HG03457 (cell line): ENCODE measurements around the gene GNAS.
"Not testable (repeated sequence)": the region's sequence is repeated elsewhere in the genome, so short reads cannot be mapped to it uniquely, and the experiment has no call there.

Source experiments
- ATAC-seq: cut with Tn5 transposase; IDR thresholded peaks from one replicate; pipeline ENCODE4 v1.9.1; 2021; ENCODE audit warnings: moderate number of reproducible peaks; ENCODE audit not compliant: unreplicated experiment

Gene GNAS

DNA sequence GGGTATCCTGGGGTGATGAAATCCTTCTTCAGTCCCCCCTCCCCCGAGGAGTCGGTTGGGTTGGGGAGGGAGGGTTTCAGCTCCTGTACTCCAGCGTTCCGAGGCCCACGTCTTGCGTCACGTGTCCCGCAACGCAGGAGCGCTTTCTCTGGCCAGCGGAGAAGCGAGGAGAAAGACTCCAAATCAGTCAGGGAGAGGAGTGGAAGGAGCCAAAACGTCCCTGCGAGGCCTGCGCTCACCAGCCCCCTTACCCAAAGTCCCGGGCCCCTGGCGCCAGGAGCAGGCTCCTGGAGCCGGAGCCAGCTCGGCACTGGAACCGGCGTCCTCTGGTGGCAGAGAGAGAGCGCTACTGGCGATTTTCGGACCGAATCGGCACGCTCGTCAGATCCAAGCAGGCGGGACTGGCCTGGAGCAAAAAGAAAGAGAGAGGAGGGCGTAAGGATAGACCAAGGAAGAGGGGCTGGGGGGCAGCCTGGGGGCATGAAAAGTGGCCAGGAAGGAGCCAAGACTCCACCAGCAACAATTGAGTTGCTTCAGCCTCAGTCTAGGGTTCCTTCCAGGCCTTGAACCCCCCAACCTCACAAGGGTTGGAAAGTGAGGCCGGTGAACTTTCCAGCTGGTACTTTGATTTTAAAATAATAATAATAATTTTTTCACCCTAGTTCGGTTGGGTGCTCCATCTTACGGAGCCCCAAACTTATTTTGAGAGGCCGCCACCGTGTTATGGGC is at the start of gene GNAS:
GNAS (plus strand) TSS at position 174 of the 729 bp plus-strand sequence.
- ATAC-seq = no peak

DNA sequence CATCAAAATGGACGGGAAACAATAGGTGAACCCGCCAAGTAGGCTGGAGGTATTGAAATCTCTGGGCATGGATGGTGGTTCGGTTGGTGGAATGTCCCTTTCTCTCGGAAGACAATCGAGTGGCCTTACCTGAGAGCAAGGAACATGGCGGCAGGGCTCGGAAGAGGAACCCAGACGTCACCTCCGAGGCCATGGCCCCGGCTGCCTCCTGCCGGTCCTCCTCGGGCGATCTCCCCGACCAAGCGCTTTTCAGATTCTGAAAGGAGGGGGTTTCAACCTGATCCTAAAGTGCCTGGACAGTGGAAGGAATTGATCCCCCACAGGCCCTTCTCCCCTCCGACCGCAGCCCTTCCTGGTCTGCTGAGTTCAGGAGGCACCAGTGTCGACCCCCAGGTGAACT is 49.0 kb upstream of the GNAS start:
- ATAC-seq = no peak

DNA sequence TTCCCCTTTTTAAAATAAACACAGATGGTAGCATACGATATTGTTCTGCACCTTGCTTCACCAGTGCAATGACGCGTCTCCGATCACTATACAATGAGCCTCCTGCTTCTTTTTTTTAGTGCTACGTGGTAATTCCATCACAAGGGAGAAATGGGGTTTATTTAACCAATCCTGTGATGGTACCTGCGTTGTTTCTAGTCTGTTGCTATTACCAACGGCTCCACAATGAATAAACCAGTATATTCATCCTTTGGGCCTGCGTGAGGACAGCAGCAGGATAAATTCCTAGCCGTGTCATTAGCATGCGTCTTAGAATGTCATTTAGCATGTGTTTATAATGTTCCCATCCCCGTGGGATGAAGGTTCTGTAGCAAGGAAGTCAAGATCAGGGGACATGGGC is 44.7 kb upstream of the GNAS start:
- no peak for ATAC-seq

DNA sequence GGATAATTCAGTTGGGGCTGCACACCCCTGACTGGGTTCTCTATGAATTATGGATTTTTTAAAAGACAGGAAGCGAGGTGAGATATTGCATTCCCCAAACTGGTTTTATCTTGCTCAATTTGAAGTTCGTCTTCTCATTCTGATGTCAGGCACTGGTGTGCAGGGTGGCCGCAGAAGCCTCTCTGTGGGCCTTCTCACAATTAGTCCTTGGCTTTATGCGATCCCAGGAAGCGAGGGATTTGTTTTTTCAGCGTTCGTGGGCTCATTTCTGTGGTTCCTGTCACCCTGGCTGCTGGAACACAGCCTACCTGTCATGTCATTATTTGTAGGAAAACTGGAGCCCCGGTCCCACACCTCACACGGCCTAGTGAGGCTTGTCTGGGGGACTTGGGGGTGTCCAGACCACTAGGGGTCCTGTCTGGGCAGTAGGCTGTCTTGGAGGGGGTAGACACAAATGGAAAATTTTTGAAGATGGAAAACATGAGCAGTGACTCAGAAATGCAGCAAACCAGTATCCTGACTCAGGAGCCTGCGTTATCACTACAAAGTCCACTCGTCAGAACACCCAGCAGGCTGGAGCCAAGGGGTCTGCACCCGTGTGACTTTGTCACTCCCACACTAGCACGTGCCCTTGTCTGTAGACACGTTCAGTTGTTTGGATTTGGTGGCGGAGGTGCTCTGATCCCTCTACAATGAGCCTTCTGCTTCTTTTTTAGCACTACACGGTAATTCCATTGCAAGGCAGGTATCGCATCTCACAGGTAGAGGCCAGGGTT is 44.1 kb upstream of the GNAS start:
- ATAC-seq = no peak

DNA sequence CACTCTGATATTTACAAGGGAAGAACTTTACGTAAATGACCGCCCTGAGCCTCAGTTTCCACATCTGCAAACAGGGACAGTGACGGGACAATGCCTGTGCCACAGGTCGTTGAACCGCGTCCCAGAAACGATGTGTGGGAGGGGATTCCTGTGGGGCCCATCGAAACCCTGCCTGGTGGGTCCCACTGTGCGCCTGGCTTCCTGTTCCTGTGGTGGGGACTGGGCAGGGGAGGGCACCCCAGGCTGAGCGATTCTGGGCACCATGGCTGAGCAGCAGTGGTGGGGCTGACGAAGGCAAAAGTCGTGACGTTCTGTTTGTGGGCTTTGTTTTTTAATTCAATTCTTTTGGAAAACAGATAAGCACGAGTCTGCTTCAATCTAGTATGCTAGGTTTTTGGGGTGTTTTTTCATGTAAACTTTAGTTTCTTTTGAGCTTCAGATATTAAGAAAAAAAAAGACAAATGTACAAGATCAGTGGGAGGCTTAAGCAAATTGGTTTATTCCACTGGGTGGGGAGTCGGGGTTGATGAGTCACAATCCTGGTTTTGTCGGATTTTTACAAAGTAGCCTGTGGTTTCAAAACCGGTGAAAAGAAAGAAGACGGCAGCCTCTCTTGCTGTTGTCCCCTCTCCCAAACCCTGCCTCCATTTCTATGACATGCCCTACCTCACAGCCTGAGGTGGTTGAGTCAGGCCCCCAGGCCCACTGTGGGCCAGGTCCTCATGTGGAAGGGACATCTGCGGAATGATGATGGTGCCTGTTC is 42.2 kb upstream of the GNAS start:
- no peak for ATAC-seq

DNA sequence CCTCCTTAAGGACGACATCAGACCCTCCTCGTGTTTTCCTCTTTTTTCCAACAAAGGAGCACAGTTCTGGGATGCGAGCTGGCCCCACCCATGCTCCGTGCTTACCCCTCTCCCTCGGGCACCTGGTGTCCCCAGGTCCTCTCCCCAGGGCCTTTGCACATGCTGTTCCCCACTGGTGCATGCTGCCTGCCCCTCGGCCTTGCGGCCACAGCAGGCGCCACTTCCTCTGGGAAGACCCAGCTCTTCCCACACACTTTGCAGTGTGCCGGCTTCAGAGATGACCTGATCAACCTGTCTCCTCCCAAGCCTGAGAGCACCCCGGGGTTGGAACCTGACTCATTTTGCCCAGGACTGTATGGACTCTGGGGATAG is 41.7 kb upstream of the GNAS start:
- no peak for ATAC-seq

DNA sequence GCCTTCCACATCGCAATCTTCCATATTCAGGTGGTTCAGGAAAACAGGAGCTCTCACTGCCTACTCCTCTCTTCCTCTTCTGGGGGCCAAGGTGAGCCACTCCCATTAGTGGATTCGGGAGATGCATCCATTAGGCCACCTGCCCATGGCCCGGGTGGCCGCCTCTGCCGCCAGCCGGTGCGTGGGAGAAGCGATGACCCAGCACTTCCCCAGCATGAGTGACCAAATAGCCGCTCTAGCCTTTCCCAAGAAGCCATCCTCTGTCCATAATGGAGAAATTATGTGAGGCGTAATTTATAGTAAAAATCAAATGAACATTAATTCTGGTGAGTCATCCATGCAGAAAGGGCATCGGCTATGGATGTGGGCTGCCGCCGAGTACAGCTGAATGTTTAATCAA is 41.2 kb upstream of the GNAS start:
- ATAC-seq = no peak

DNA sequence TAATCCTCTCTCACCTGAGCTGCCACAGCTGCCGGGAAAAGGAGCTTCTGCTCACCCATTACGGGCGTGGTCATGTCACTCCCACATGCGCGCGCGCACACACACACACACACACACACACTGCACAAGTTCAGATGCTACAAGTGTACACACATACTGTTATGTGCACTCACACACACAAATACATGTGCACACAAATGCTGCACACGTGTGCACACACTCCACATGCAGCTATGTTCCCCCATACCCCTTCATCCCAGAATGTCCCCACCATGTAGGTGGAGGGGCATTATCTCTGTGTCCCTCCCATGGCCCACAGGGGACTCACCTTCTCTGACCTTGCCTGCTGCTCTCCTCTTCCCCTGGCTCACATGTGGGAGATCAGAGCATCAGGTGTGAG is 39.1 kb upstream of the GNAS start:
- ATAC-seq = no peak

DNA sequence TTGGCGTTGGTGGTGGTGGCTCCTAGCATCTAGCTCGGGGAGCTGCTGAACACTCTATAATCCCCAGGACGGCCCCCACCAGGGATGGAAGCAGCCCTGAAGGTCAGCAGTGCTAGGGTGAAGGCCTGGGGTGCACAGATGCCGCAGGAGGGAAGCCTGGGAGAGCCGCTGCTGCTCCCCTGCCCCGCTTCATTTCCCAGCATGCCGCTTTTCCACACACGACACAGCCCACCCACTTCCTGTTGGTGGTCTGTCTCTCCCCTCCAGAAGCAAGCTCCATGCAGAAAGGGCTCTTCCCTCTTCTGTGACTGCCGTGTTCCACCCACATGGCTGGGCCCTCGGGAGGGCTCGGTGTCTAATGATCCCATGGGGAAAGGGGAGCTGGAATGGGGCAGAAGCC is 37.1 kb upstream of the GNAS start:
- no peak for ATAC-seq

DNA sequence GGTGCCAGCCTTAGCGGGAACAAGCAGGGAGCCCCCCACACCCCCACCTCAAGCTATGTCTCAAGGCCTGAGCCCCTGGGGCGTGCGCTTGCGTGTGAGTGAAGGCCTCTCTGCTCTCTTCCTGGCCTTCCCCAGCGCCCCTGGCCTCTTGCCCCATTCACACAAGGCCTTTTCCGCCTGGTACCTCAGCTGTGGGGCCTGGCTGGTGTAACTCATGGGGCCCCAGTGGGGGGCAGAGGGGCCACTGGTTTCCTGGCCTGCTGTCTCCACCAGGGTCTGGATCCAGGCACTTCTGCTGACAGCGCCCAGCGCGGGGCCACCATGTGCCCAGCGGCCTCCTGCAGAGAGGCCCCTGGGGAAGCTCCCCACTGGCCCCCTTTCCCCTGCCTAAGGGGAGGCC is 36.5 kb upstream of the GNAS start:
- ATAC-seq = no peak

DNA sequence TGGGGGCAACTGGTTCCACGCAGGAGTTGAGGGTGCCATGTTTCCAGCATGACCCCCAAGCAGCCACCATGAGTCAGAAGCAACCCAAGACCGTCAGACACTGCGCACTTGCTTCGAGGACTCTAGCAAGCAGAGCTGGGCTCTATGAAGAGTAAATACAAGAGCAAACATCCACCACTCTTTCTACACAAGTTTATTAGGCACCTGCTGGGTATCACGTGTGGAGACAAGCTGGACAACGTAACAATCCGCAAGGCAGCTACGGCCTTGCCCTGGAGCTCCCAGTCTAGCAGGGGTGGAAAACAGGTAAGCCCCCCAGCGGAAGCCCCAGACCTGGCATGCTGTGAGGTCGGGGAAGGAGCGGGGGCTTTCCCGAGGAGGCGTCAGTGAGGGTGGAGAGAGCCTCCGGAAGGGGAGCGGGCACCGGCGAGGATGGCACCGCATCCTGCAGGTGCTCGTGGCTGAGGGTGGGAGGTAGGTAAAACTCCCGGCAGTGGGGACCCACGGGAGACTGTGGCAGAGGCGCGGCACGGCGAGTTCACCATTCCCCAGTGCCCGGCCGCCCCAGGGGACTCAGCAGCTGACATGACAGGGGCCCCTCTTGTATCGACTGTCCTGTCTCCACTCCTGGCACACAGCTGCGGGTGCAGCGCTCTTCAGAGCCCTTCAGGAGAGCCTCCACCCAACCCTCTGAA is 35.4 kb upstream of the GNAS start:
- no peak for ATAC-seq

DNA sequence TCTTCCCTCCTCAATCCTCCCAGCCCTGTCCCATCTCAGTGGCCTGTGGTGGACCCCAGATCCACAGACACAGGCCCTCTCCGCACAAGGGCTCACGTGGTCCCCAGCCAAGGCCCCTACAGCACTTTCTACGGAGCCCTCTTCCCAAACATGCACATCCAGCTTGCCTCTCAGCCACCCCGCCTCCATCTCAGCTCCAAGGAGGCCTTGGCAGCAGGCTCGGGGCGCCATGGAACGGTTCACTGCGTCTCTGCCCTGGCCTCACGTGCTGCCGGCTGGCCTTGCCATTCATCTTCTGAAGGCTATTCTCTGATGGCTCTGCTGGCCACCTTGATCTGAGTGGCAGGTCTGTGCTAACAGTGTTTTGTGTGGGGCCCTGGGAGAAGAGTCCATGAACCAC is 34.8 kb upstream of the GNAS start:
- ATAC-seq = no peak

DNA sequence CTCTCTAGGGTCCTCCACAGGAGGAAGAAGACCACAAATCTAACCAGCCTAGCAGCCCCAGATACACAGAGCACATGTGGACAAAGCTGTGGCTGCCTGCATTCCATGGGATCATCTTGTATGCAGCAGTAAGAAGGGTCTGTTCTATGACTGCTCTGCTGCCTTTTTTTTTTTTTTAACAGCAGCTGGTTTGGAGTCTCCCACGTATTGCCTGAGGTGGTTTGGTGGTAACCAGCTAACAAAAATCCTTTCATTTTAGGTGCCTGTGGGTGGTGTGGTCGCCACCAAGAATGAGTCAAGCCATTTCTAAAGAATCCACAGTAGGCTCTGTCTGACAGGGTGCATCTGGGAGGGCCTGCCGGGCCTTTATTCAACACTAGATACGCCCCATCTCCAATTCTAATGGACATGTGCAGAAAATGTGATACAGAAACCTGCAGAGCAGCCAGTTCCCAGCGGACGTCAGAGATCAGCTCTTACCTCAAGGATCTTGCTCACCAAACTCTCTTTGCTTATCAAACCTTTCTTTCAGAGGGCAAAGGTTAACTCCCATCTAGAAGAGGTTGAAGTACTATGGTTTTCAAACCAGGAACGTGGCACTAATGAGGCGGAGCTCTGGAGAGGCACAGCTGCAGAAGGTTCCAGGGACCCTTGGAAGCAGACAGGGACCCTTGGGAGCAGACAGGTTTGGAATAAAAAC is 33.8 kb upstream of the GNAS start:
- no peak for ATAC-seq

DNA sequence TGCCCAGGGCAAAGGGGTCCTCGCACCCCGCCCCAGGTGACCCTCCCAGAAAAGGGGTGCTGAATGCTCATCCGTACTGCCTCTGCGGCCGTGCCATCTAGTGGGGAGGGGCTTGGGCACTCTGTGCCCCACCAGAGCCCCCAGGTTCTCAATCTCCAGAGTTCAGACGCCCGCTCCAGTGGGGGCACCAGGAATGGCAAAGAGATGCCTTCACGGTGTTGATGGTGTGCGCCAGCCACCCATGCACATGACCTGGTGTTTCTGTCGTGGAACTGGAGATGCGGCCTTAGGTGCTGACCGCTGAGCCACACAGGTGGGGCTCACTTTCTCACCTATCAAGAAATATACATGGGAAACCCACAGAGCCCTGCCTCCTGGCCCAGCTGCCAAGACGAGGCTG is 32.6 kb upstream of the GNAS start:
- no peak for ATAC-seq

DNA sequence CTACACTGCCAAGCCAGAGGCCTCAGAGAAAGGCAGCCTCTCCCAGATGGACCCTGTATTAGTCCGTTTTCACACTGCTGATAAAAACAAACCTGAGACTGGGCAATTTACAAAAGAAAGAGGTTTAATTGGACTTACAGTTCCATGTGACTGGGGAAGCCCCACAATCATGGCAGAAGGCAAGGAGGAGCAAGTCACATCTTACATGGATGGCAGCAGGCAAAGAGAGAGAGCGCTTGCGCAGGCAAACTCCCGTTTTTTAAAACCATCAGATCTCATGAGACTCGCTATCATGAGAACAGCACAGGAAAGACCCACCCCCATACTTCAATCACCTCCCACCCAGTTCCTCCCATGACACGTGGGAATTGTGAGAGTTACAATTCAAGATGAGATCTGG is 32.0 kb upstream of the GNAS start:
- not testable (repeated sequence) for ATAC-seq

DNA sequence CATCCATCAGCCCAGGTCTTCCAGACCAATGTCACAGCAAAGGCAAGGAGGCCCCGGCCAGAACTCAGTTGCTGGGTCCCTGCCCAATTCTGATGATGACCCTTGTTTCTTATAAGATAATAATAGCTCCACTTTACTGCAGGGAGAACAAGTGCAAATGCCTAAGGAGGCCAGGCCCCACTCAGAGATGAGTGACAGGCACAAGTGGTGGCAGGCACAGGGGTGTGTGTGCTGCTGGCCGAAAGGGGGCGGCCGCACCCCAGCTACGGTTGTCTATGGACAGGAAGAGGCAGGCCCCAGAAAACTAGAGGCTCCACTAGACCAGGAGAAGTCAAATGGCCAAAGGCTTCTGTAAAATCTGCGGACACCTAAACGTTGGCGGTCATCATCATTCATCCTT is 30.4 kb upstream of the GNAS start:
- no peak for ATAC-seq

DNA sequence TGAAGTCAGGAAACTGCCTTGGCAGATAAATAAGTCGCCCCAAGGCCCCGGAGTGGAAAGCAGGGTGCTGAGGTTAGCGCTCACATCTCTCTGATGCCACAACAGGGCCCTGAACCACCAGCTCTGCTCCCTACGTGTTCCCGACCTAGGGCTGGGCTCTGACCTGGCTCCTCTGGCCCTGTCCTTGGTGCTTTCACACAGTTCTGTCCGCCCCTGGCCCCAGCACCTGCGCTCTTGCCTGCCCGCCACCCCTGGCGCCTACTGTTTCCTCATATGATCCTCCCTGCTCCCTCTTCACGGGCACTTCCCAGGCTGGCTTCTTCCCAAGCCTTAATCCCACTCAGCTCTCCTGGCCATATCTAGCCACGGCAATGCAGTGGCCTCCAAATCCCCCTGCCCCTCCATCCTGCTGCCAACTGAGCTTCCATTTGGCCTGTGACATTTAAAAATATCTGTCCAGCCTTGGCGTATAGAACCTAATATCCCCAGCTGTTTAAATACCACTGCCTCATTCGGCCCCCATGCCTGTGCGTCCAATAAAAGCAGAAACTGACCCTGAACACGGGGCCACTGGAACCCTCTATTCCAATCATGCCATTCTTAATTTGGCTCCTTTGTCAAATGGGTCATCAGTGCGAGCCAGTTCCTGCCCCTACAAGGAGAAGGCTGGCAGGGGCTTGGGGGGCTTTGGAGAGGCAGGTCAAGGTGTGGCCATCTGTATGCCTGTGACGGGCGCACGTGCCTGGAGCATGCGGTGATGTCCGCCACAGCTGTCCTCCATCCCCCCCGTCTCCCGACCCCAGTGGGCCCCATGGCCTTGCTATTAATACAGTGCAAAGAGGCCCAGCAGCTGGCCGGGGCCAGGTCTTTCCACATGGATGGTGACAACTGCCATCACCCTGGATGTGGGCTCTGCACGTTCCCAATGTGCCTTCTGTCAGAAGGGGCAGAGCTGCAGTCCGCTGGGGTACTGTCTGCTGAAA is 29.5 kb upstream of the GNAS start:
- no peak for ATAC-seq

DNA sequence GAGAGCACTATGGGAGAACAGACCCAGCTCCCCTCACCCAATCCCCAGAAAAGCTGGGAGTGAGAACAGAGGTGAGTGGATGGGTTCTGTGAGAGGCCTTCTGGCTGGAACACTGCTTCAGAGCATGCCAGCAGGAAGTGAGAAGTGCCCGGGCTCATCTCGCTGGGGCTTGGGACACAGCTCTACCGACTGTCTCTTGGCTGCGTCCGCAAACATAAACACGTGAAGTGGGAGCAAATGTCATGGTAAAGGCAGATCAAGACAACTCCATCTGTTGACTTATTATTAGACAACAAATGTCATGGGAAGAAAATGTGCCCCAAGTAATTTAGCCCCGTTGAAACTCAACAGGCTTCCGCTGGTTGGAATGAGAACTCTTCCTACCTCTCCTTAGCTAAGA is 27.7 kb upstream of the GNAS start:
- ATAC-seq = no peak

DNA sequence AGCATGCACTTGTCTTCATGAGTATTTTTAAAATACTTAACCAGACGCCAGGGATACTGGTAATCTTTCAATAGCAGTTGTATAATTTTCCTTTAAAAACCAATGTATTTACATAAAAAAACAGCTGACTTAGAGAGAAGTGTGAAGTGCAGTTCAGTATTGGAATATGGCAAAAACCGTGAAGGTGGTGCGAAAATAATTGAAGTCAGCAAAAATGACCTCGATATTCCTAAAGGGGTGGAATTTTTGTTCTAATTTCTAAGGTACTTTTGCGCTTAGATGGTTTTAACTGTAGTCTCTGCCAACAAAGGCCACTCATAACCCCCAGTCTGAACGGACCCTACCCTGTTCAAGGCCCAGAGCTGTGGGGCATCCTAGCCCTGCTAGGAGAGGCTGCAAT is 27.1 kb upstream of the GNAS start:
- ATAC-seq = no peak

DNA sequence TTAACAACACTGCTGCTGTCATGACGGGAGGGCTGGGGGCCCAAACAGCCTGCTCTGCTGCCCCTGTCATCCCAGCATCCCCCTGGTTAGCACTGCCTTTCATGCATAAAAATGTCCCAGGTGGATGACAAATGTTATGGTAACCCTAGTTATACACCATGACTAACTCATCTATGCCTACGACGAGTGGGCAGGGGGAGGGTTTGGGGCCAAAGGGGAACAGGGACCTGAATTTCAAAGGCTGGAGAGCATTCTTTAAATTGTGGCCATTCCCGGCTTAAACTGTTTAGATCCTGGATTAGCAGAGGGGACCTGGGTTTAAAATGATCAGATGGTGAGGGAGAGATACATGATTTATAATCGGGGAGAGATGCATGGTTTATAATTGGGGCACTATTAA is 26.2 kb upstream of the GNAS start:
- no peak for ATAC-seq
